ENCODE measurements around the gene CBR4. TPM values are rescaled to one million over a fixed set of nuclear protein-coding genes. Genes with fewer than 3 reads are reported as not detected.
A peak's percentile ranks its signal among the peaks of the same experiment; 100 is the strongest.

The CBR4 gene
- total RNA-seq, 1 experiment from 2014 or later, result 48.1 TPM

- TF ChIP-seq OVOL2 (CRISPR knock-in tag; IDR thresholded peaks at IDR 0.05; ENCODE audit: borderline replicate concordance) (no peak), RELA (CRISPR knock-in tag; IDR thresholded peaks at IDR 0.05; ENCODE audit: borderline replicate concordance) (no peak), MXD4 (CRISPR knock-in tag; IDR thresholded peaks at IDR 0.05; ENCODE audit: borderline replicate concordance) (no peak), TCF7 (CRISPR knock-in tag; IDR thresholded peaks at IDR 0.05; ENCODE audit: low read depth) (no peak), PRRX2 (CRISPR knock-in tag; IDR thresholded peaks at IDR 0.05) (no peak), FOXK1 (CRISPR knock-in tag; IDR thresholded peaks at IDR 0.05) (no peak), NR3C1 (CRISPR knock-in tag; conservative IDR thresholded peaks at IDR 0.05; ENCODE audit: low read depth) (no peak)
Observed at GRCh38 chr4:169005453-169006099, 4.5 kb downstream of the CBR4 start (continued).

- ChIA-PET CTCF (interaction anchor here (0.9 to 1.5 kb wide), 2 partner anchors 10 to 79 kb away, joined by 4 to 5 read pairs; partner anchors contain the start of gene CBR4), POLR2A (no interaction called here)
- Mint-ChIP-seq H3K36me3 (peaks cover 71% of the 10 kb centered on the region), H3K4me1 (no peaks in the 10 kb centered on the region), H3K27me3 (ENCODE audit: low read depth) (no peaks in the 10 kb centered on the region), H3K9me3 (no peaks in the 10 kb centered on the region), H3K27ac (peak overlapping the region; percentile 30; the same call in 1 of the 2 replicates), H3K4me3 (no peak overlapping the region)
- ATAC-seq, result no peak
- TF ChIP-seq ZNF532 (CRISPR knock-in tag; IDR thresholded peaks at IDR 0.05; ENCODE audit: borderline replicate concordance) (no peak), USF1 (CRISPR knock-in tag; IDR thresholded peaks at IDR 0.05) (no peak), IRF2 (CRISPR knock-in tag; IDR thresholded peaks at IDR 0.05; ENCODE audit: borderline replicate concordance, low read depth) (no peak), KAT7 (CRISPR knock-in tag; IDR thresholded peaks at IDR 0.05; ENCODE audit: borderline replicate concordance) (no peak), ZNF416 (CRISPR knock-in tag; IDR thresholded peaks at IDR 0.05) (no peak), NR1H2 (CRISPR knock-in tag; IDR thresholded peaks at IDR 0.05) (no peak), PREB (CRISPR knock-in tag; IDR thresholded peaks at IDR 0.05; ENCODE audit: borderline replicate concordance) (no peak)
- no peak for DNase-seq (ENCODE audit: low spot score)
Observed at GRCh38 chr4:169000315-169000714, 9.7 kb downstream of the CBR4 start.

- ATAC-seq (no peak), DNase-seq (ENCODE audit: low spot score) (no peak)
- Mint-ChIP-seq H3K4me3 (no peak overlapping the region), H3K27ac (peak overlapping the region; percentile 30; the same call in 1 of the 2 replicates), H3K9me3 (no peaks in the 10 kb centered on the region), H3K4me1 (no peaks in the 10 kb centered on the region), H3K27me3 (ENCODE audit: low read depth) (no peaks in the 10 kb centered on the region), H3K36me3 (peaks cover 71% of the 10 kb centered on the region)
- ChIA-PET CTCF (interaction anchor here (1.5 kb wide), 1 partner anchor 79 kb away, joined by 4 read pairs; no protein-coding TSS in a partner anchor), POLR2A (interaction anchor here (0.6 kb wide), 1 partner anchor 520 kb away, joined by 3 read pairs; the partner anchor contains the start of gene DDX60L)
- TF ChIP-seq CTCF (IDR thresholded peaks at IDR 0.05) (no peak), CREB1 (CRISPR knock-in tag; IDR thresholded peaks at IDR 0.05) (no peak), ZNF232 (CRISPR knock-in tag; IDR thresholded peaks at IDR 0.05) (no peak), HMGXB4 (CRISPR knock-in tag; IDR thresholded peaks at IDR 0.05) (no peak), CDX4 (CRISPR knock-in tag; IDR thresholded peaks at IDR 0.05; ENCODE audit: borderline replicate concordance) (no peak), HMGA2 (CRISPR knock-in tag; IDR thresholded peaks at IDR 0.05) (no peak), ATF6 (CRISPR knock-in tag; IDR thresholded peaks at IDR 0.05) (no peak)
Observed at GRCh38 chr4:168999809-169000208, 10.2 kb downstream of the CBR4 start.

Measured in WTC11 (cell line).